ENCODE measurements around the gene ALG9.

ALG9 gene

DNA sequence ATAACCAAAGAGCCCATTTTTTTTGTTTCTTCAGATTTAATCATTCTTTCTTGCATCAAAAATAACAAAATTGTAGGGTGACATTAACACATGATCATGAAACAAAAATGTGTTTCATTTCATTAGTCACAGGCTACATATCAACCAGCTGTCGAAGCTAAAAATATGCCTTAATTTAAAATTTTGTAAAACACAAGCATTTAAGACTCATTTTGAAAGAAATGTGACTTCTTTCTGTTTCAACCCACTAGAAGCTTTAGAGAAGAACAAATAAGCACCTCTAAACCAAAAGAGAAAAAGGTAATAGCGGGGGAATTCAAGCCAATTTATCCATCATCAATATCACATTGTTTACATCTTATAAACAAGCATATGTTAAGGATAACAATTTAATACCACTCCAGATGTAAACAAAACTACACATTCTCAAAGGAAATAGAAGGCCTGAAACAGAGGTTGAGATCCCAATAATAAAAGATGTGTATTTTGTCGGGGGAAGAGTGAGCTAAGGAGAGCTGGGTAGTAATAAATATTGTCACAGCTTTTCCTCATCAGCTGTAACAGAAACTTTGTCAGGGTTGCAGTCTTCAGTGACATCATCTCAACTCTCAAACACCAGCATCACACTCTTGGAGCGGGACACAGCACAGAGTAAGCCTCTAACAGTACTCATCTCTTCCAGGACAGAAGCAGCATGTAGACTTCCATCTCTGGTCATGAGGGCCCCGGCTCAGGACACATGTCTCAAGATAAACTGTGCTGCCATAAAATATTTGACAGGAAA, 42.0 kb downstream of the ALG9 start:
- DNase-seq (ENCODE audit: low read depth) = peak; percentile 12
- no peak overlapping the region for H3K4me3 ChIP-seq (ENCODE audit: low read depth, low read length)
- TF ChIP-seq, protein P1, sequence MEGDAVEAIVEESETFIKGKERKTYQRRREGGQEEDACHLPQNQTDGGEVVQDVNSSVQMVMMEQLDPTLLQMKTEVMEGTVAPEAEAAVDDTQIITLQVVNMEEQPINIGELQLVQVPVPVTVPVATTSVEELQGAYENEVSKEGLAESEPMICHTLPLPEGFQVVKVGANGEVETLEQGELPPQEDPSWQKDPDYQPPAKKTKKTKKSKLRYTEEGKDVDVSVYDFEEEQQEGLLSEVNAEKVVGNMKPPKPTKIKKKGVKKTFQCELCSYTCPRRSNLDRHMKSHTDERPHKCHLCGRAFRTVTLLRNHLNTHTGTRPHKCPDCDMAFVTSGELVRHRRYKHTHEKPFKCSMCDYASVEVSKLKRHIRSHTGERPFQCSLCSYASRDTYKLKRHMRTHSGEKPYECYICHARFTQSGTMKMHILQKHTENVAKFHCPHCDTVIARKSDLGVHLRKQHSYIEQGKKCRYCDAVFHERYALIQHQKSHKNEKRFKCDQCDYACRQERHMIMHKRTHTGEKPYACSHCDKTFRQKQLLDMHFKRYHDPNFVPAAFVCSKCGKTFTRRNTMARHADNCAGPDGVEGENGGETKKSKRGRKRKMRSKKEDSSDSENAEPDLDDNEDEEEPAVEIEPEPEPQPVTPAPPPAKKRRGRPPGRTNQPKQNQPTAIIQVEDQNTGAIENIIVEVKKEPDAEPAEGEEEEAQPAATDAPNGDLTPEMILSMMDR (IDR thresholded peaks at IDR 0.05; ENCODE audit: low read depth, low read length, missing control alignments) = no peak

DNA sequence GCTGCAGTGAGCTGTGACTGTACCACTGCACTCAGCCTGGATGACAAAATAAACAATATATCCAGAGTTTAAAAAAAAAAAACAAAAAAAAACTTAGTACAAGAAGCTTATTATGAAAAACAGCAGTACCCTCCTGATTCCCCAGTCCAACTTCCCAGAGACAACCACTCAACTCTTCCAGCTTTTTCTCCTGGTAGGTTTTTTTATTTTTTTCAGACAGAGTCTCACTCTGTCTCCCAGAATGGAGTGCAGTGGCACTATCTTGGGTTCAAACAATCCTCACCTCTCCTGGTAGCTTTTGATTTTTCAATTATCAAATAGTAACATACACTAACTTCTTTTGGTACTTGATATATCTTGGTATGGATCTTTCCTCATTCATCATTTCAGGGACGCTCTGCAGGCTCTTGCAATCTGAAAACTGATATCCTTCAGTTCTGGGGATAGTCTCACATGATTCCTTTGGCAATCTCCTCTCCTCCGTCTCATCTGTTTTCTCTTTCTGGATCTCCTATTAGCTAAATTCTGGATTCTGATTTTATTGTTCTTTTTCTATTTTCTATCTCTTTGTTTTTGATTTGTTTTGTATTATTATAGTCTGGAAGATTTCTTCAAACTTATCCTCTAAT, 44.9 kb downstream of the ALG9 start:
- H3K4me3 ChIP-seq (ENCODE audit: low read depth, low read length) = no peak overlapping the region
- TF ChIP-seq, protein P1 (IDR thresholded peaks at IDR 0.05; ENCODE audit: low read depth, low read length, missing control alignments) = no peak
- no peak for DNase-seq (ENCODE audit: low read depth)

DNA sequence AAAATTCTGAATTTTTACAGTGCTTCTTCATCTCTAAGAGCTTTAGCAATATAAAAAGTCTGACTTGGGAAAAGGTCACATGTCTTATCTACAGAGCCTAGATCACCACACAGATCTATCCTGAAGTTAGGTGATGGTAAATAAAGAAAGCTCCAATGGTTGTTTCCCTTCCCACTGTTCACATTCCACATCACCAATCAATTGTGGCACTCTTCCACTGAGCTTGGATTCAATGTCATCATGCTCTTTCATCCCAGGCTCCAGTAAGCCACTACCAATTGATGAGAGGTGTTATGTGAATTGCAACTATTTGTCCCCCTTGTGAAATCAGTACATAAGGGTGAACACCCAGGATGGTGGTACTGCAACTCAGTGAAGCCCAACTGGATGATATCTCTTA, 47.8 kb downstream of the ALG9 start:
- no peak for DNase-seq (ENCODE audit: low read depth)
- TF ChIP-seq, protein P1 (IDR thresholded peaks at IDR 0.05; ENCODE audit: low read depth, low read length, missing control alignments) = no peak
- H3K4me3 ChIP-seq (ENCODE audit: low read depth, low read length) = no peak overlapping the region

DNA sequence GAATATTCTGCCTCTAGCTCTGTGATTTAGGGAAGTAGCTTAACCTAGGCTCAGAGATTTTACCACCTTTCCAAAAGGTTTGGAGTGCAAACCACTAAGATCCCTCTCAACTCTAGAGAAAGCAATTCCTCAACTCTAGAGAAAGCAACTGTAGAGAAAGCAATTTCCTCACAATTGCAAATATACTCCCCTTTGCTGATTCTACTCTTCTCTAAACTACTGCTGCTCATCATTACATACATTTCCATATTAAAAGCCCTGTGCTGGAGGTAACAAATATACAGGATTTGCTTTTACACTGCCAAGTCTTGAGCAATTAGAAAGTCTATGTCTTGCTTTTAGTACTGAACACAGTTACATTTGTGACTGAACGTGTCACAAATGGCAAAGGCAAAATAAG, 48.2 kb downstream of the ALG9 start:
- TF ChIP-seq, protein P1 (IDR thresholded peaks at IDR 0.05; ENCODE audit: low read depth, low read length, missing control alignments) = no peak
- H3K4me3 ChIP-seq (ENCODE audit: low read depth, low read length) = no peak overlapping the region
- no peak for DNase-seq (ENCODE audit: low read depth)

DNA sequence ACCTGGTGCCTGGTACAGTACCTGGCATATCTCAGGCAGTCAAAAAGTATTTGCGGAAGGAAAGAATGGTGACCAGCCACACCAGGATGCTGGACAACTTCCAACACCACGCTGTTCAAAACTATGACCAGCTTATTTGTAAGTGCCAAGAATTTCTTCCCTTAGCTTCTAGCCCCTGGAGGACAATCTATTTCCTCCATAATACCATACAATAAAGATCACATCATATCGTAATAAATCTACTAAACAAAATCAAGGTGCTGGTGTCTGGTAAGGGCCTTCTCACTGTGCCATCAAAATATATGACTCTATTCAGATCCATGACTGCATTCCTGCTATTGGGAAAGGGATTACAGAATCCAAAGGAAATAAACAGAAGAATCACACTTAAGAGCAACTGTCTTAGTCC, 51.5 kb downstream of the ALG9 start:
- DNase-seq (ENCODE audit: low read depth) = no peak
- TF ChIP-seq, protein P1 (IDR thresholded peaks at IDR 0.05; ENCODE audit: low read depth, low read length, missing control alignments) = no peak
- no peak overlapping the region for H3K4me3 ChIP-seq (ENCODE audit: low read depth, low read length)

DNA sequence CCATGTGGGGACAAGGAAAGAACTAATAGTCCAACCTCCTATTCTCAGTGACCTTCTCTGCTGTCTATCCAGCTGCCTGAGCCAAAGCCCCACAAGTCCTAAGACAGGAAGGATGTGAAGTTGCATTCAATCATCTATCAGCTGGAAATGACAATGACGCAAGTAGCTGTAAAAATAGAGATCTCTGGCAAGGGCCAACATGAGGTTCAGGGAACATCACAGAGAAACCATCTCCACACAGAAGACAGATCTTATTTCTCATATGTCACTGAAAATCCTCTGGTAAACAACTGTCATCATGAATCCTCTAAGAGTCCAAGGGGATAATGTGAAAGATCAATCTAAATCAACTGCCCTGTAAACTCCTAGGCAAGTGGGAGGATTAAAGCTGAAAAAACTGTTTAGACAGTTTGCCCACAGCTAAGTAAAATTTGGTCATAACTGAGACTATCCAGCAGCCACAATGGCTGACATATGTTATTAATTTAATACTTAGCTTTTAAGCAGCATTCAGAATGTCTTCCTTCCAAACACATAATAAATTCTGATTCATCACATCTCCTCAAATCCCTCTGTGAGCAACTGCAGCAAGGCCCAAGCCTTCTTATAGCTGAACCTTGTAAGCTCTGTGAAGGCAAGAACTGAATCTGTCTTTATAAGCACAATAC, 52.1 kb downstream of the ALG9 start:
- H3K4me3 ChIP-seq (ENCODE audit: low read depth, low read length) = no peak overlapping the region
- TF ChIP-seq, protein P1 (IDR thresholded peaks at IDR 0.05; ENCODE audit: low read depth, low read length, missing control alignments) = no peak
- DNase-seq (ENCODE audit: low read depth) = no peak
